T-helper 9 cell (primary cell): ENCODE measurements around the gene PLEKHM1.
A peak's percentile ranks its signal among the peaks of the same experiment; 100 is the strongest.
"Not testable (repeated sequence)": the region's sequence is repeated elsewhere in the genome, so short reads cannot be mapped to it uniquely, and the experiment has no call there.

Source experiments
- DNase-seq: peaks from one replicate; pipeline ENCODE4 v3.0.0-alpha.2; 2020
- total RNA-seq, 2 donors: gene quantifications; one replicate each; lab custom pipeline; 2026; lab: John Stamatoyannopoulos, UW

The PLEKHM1 gene
- total RNA-seq, result 46.9 to 68.8 reads per million in 2 donors

GRCh38 chr17:45490615-45491433 is at the start of gene PLEKHM1:
PLEKHM1 (minus strand) TSS chr17:45490721; CDS start chr17:45482484, 8,237 bp downstream.
- DNase-seq, result peak; percentile 67

GRCh38 chr17:45538168-45538567 is 47.6 kb upstream of the PLEKHM1 start:
- DNase-seq, result not testable (repeated sequence)

- DNase-seq, result not testable (repeated sequence)
Observed at GRCh38 chr17:45506072-45506471, 15.6 kb upstream of the PLEKHM1 start.

GRCh38 chr17:45505183-45505582 is 14.7 kb upstream of the PLEKHM1 start:
- DNase-seq, result not testable (repeated sequence)

GRCh38 chr17:45501092-45501707 is 10.7 kb upstream of the PLEKHM1 start:
- not testable (repeated sequence) for DNase-seq

GRCh38 chr17:45500478-45500877 is 10.0 kb upstream of the PLEKHM1 start:
- DNase-seq, result not testable (repeated sequence)

GRCh38 chr17:45499208-45499607 is 8.7 kb upstream of the PLEKHM1 start:
- not testable (repeated sequence) for DNase-seq

- not testable (repeated sequence) for DNase-seq
Observed at GRCh38 chr17:45498377-45498776, 7.9 kb upstream of the PLEKHM1 start.

- DNase-seq, result not testable (repeated sequence)
Observed at GRCh38 chr17:45497449-45497848, 6.9 kb upstream of the PLEKHM1 start.

- DNase-seq, result not testable (repeated sequence)
Observed at GRCh38 chr17:45496507-45496906, 6.0 kb upstream of the PLEKHM1 start.

GRCh38 chr17:45494556-45494955 is 4.0 kb upstream of the PLEKHM1 start:
- not testable (repeated sequence) for DNase-seq

- DNase-seq, result not testable (repeated sequence)
Observed at GRCh38 chr17:45492156-45492555, 1.6 kb upstream of the PLEKHM1 start.

- DNase-seq, result not testable (repeated sequence)
Observed at GRCh38 chr17:45490198-45490597, 323 bp downstream of the PLEKHM1 start.

- not testable (repeated sequence) for DNase-seq
Observed at GRCh38 chr17:45487704-45488103, 2.8 kb downstream of the PLEKHM1 start.

- not testable (repeated sequence) for DNase-seq
Observed at GRCh38 chr17:45483591-45484216, 6.8 kb downstream of the PLEKHM1 start.

GRCh38 chr17:45483177-45483576 is 7.3 kb downstream of the PLEKHM1 start:
- DNase-seq, result not testable (repeated sequence)

GRCh38 chr17:45482317-45482716 is 8.2 kb downstream of the PLEKHM1 start:
- not testable (repeated sequence) for DNase-seq

- not testable (repeated sequence) for DNase-seq
Observed at GRCh38 chr17:45475436-45475835, 15.1 kb downstream of the PLEKHM1 start.

- not testable (repeated sequence) for DNase-seq
Observed at GRCh38 chr17:45472249-45472648, 18.3 kb downstream of the PLEKHM1 start.

GRCh38 chr17:45469204-45469563 is 21.3 kb downstream of the PLEKHM1 start:
- DNase-seq, result not testable (repeated sequence)

- not testable (repeated sequence) for DNase-seq
Observed at GRCh38 chr17:45468293-45469203, 22.0 kb downstream of the PLEKHM1 start.
